NCI-H2196 treated with DMSO at 0.1 percent for 48 hours (cell line): Measurements from ENCODE around the gene GYS1.
A peak's percentile ranks its signal among the peaks of the same experiment; 100 is the strongest.

Experiments
- DNase-seq: peaks from one replicate; lab custom pipeline; 2025; ENCODE audit not compliant: unreplicated experiment; lab: John Stamatoyannopoulos, UW

Gene GYS1

DNA sequence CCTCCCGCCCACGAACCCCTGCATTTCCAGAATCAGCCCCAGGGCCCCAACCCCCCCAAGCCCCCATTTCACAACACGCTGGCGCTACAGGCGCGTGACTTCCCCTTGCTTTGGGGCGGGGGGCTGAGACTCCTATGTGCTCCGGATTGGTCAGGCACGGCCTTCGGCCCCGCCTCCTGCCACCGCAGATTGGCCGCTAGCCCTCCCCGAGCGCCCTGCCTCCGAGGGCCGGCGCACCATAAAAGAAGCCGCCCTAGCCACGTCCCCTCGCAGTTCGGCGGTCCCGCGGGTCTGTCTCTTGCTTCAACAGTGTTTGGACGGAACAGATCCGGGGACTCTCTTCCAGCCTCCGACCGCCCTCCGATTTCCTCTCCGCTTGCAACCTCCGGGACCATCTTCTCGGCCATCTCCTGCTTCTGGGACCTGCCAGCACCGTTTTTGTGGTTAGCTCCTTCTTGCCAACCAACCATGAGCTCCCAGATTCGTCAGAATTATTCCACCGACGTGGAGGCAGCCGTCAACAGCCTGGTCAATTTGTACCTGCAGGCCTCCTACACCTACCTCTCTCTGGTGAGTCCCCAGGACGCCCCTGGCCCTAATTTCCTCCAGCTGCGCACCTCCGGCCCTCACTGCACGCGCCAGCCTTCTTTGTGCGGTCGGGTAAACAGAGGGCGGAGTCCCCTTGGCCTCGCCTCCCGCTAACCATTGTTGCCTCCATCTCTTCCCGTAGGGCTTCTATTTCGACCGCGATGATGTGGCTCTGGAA lies 27.9 kb downstream of the GYS1 start, which contains the start of gene FTL:
Gene FTL, plus strand, starts transcription at position 270 of the 766 bp plus-strand sequence. Its CDS starts 199 bp downstream, at position 469.
- peak; percentile 80 for DNase-seq

DNA sequence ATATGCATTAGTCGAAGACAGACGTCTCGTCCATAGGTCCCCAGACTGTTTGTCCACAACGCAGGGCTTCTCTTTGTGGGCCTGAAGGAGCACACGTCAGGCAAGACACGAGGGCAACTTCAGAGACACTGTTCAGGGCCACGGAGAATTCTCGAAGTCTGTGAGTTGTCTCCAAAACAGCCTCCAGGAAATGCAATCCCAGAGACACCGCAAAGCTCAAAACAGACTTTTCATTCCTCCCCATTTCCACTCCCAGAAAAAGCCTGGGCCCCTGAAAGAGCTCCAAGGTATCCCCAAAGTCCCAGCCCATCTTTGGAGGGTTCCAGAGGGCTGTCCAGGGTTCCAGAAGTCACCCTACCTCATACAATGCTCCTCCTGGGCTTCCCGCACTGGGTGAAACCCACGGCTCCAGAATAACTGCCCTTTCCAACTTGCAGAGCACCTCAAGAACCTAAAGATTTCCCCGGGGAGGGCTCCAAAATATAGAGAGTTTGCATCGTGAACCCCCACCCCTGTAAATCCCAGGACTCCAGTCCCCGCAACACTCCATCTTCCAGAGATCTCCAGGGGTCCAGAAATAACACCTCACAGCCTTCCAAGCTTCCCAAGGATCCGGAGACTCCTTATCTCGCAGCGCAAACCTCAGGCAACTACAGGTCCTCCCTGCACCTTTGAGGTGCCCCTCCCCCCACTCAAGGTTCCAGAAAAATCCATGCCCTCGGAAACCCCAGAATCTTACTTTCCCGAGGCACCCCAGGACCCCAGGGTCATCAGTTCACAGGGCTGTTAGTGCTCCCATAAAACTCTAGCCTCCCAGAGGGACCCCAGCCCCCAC lies 28.7 kb downstream of the GYS1 start:
- no peak for DNase-seq

DNA sequence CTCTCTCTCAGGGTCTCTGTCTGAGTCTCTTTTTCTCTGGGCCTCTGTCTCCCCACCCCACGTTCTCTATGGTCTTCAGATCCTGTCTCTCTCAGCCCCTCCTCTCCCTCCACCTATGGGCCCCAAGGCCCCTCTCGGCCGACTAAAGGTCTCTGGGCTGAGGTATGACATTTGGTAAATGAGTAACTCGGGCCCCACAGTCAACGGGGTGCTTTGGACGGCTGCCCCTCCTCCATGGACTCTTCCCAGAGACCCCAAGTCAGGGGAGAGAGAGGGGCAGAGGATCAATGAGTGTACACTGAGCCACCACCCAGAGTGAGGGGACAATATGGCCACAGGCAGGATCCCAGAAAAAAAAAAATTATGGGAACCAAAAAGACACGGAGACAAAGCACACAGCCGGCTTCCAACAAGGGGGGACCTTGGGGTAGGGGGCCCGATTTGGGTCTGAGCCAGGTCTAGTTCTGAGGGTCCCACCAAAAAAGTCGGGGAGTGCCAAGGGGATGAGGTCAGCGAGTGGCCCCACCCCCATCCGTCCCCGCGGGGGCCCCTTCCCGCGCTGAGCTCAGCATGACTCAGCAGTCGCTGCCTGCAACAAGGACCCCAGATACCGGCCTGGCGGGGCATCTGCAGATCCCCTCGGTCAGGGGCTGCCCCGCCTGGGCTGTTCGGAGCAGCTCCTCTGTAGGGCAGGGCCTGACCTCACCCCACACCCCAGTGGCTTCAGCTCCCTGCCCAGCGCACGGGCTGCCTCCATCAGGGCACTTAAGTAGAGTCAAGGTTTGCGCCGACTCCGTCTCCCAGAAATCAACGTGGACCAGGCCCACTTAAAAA lies 29.5 kb downstream of the GYS1 start:
- DNase-seq, result no peak

- DNase-seq, result no peak
Observed at GRCh38 chr19:48962849-48963165, 30.3 kb downstream of the GYS1 start.

- DNase-seq, result no peak
Observed at GRCh38 chr19:48962029-48962848, 30.9 kb downstream of the GYS1 start.

GRCh38 chr19:48961673-48962028 lies 31.5 kb downstream of the GYS1 start:
- DNase-seq, result no peak

DNA sequence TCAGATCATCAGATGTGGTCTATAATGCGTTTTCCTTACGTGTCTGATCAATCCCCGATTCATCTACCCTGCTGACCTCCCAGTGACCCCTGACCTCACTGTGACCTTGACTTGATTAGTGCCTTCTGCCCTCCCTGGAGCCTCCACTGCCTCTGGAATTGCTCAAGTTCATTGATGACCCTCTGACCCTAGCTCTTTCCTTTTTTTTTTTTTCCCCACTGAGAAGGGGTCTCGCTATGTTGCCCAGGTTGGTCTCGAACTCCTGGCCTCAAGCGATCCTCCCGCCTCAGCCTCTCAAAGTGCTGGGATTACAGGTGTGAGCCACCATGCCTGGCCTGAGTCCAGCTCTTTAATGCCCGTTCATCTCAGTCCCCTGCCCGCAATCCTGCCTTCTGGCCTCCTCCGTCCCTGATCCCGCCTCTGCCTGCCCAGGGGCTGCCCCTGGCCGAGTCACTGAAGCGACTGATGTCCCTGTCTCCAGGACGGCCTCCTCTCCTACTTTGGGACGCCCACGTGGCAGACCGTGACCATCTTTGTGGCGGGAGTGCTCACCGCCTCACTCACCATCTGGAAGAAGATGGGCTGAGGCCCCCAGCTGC lies 32.0 kb downstream of the GYS1 start:
- no peak for DNase-seq

GRCh38 chr19:48959341-48960239 lies 33.5 kb downstream of the GYS1 start:
- DNase-seq, result no peak

- no peak for DNase-seq
Observed at GRCh38 chr19:48958006-48958405, 35.1 kb downstream of the GYS1 start.

DNA sequence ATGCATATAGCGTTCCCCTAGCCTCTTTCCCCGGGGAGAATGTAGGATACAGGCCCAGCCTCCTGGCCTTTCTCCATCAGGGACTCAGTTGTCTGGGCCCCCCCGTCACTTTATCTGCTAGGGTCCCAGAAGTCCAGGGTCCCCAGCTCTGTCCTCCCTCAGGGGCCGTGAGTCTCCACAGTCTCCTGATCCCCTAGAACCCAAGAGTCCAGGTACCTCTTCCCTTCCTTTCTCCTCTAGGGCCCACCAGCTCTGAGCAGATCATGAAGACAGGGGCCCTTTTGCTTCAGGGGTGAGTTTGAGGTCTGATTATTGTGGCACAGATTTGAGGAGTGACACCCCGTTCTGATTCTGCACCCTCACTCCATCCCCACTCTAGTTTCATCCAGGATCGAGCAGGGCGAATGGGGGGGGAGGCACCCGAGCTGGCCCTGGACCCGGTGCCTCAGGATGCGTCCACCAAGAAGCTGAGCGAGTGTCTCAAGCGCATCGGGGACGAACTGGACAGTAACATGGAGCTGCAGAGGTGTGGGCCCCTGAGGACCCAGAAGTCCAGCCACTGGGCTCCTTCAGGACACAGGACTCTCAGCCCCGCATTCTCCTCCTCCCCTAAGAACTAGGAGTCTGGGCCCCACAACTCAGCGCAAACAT lies 37.7 kb downstream of the GYS1 start:
- no peak for DNase-seq

DNA sequence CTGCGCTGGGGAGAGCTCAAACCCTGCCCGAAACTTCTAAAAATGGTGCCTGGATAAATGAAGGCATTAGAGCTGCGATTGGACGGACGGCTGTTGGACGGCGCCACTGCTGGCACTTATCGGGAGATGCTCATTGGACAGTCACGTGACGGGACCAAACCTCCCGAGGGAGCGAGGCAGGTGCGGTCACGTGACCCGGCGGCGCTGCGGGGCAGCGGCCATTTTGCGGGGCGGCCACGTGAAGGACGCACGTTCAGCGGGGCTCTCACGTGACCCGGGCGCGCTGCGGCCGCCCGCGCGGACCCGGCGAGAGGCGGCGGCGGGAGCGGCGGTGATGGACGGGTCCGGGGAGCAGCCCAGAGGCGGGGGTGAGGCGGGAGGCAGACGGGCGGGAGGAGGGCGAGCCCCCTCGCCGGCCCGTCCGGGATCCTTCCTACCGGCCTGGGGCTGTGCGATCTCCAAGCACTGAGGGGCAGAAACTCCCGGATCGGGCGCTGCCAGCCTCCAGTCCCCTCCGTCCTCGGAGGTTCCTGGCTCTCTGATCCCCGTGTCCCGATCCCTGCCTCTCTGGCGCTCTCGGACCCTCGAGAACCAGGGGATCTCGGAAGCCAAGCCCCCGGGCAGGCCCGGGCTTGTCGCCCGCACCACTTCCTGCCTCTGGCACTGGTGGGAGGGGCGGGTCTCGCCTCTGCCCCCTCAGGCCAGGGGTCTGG lies 38.4 kb downstream of the GYS1 start, which contains the start of gene BAX:
Gene BAX, plus strand, starts transcription at position 281 of the 713 bp plus-strand sequence. Its CDS starts 54 bp downstream, at position 335.
- peak; percentile 93 for DNase-seq

- no peak for DNase-seq
Observed at GRCh38 chr19:48953990-48954594, 39.0 kb downstream of the GYS1 start.

GRCh38 chr19:48953141-48953540 lies 40.0 kb downstream of the GYS1 start:
- no peak for DNase-seq

DNA sequence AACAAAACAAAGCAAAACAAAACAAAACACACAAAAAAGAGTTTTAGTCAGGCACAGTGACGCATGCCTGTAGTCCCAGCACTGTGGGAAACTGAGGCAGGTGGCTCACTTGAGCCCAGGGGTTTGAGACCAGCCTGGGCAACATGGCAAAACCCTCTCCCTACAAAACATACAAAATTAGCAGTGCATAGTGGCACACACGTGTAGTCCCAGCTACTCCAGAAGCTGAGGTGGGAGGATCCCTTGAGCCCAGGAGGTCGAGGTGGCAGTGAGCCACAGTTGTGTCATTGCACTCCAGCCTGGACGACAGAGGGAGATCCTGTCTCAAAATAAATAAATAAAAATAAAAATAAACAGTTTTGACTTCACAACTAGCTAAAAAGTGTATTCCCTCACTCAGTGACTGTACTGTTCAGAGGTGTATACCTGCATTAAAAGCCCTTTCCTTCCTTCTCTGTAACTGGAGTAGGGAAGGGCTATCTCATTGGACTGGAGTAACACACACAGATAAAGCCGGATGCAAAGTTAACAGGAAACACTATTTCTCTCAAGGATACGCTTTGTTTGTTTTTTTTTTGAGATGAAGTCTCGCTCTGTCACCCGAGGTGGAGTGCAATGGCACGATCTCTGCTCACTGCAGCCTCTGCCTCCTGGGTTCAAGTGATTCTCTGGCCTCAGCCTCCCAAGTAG lies 42.1 kb downstream of the GYS1 start:
- DNase-seq, result no peak

DNA sequence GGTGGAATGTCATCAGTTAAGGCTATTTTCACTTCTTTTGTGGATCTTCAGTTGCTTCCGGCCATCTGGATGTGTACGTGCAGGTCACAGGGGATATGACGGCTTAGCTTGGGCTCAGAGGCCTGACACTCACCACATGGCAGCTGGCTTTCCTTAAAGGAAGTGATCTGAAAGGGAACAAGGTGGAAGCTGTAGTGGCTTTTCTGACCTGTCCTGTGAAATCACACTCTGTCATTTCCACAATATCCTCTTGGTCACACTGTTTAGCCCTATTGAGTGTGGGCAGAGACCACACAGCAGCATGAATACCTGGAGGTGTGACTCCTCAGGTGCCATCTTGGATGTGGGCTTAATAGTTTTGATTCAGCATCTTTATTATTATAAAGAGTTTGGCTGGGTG lies 43.0 kb downstream of the GYS1 start:
- no peak for DNase-seq

GRCh38 chr19:48947258-48947542 lies 45.9 kb downstream of the GYS1 start:
- no peak for DNase-seq
